GDM1 (cell line): Measurements from ENCODE around the gene ATAD3A.
"Not testable (repeated sequence)": the region's sequence is repeated elsewhere in the genome, so short reads cannot be mapped to it uniquely, and the experiment has no call there.

Source experiments
- DNase-seq: peaks from one replicate; lab custom pipeline; 2025; lab: John Stamatoyannopoulos, UW

Gene ATAD3A

GRCh38 chr1:1523651-1524050, 11.7 kb downstream of the ATAD3A start:
- not testable (repeated sequence) for DNase-seq

GRCh38 chr1:1524750-1525383, 12.9 kb downstream of the ATAD3A start:
- not testable (repeated sequence) for DNase-seq

- DNase-seq, result not testable (repeated sequence)
Measured at GRCh38 chr1:1526476-1526875, 14.5 kb downstream of the ATAD3A start.

- no peak for DNase-seq
Measured at GRCh38 chr1:1527092-1527816, 15.3 kb downstream of the ATAD3A start.

- DNase-seq, result no peak
Measured at GRCh38 chr1:1528301-1529267, 16.6 kb downstream of the ATAD3A start.

- no peak for DNase-seq
Measured at GRCh38 chr1:1529321-1529720, 17.4 kb downstream of the ATAD3A start.

- DNase-seq, result no peak
Measured at GRCh38 chr1:1529936-1530335, 18.0 kb downstream of the ATAD3A start.

GRCh38 chr1:1531947-1532346, 20.0 kb downstream of the ATAD3A start:
- DNase-seq, result no peak

GRCh38 chr1:1533176-1533893, 21.4 kb downstream of the ATAD3A start:
- not testable (repeated sequence) for DNase-seq

- DNase-seq, result not testable (repeated sequence)
Measured at GRCh38 chr1:1533894-1534291, 21.9 kb downstream of the ATAD3A start.

- DNase-seq, result no peak
Measured at GRCh38 chr1:1534401-1535154, 22.6 kb downstream of the ATAD3A start.

- DNase-seq, result no peak
Measured at GRCh38 chr1:1535201-1536018, 23.4 kb downstream of the ATAD3A start.

GRCh38 chr1:1536019-1536937, 24.3 kb downstream of the ATAD3A start:
- DNase-seq, result no peak

- no peak for DNase-seq
Measured at GRCh38 chr1:1536938-1537546, 25.1 kb downstream of the ATAD3A start.

GRCh38 chr1:1537626-1538250, 25.8 kb downstream of the ATAD3A start:
- DNase-seq, result no peak

- no peak for DNase-seq
Measured at GRCh38 chr1:1538334-1538733, 26.4 kb downstream of the ATAD3A start.

- no peak for DNase-seq
Measured at GRCh38 chr1:1538989-1539309, 27.0 kb downstream of the ATAD3A start.

- no peak for DNase-seq
Measured at GRCh38 chr1:1539310-1540089, 27.5 kb downstream of the ATAD3A start.
